Measurements from ENCODE around the gene MATK.

- no peak for TF ChIP-seq CTCF (conservative IDR thresholded peaks at IDR 0.05)
- no peak for TF ChIP-seq ZFX (IDR thresholded peaks at IDR 0.05)
These were observed 3.3 kb downstream of the MATK start for GRCh38 chr19:3782903-3783302.

Measured in C4-2B (cell line).